Measurements from ENCODE around the gene GSE1. TPM values are rescaled to one million over a fixed set of nuclear protein-coding genes. Genes with fewer than 3 reads are reported as not detected.

GSE1 gene
- total RNA-seq, 1 donor from 2014 or later: 80.8 TPM

GRCh38 chr16:85583491-85584181 lies 29.5 kb upstream of the GSE1 start:
- no peak for DNase-seq (ENCODE audit: extremely low spot score in 2 of 2)
- H3K4me3 ChIP-seq: no peak overlapping the region
- H3K27ac ChIP-seq: peak overlapping the region; percentile 50
- no peaks in the 10 kb centered on the region for H3K27me3 ChIP-seq
- intact Hi-C loops (cut with DNase I): no loop called here
- TF ChIP-seq POLR2AphosphoS5 (IDR thresholded peaks at IDR 0.05; ENCODE audit: insufficient read depth in 1 of 2, low read depth in 1 of 2): no peak
- peaks cover 56% of the 10 kb centered on the region for H3K4me1 ChIP-seq
- H3K36me3 ChIP-seq: no peaks in the 10 kb centered on the region
- H3K9me3 ChIP-seq: no peaks in the 10 kb centered on the region

GRCh38 chr16:85584267-85584666 lies 28.9 kb upstream of the GSE1 start:
- Histone ChIP-seq H3K36me3 (no peaks in the 10 kb centered on the region), H3K27me3 (no peaks in the 10 kb centered on the region), H3K4me3 (no peak overlapping the region), H3K9me3 (no peaks in the 10 kb centered on the region), H3K27ac (no peak overlapping the region), H3K4me1 (peaks cover 50% of the 10 kb centered on the region)
- no peak for TF ChIP-seq POLR2A (IDR thresholded peaks at IDR 0.05)
- TF ChIP-seq, protein P1, sequence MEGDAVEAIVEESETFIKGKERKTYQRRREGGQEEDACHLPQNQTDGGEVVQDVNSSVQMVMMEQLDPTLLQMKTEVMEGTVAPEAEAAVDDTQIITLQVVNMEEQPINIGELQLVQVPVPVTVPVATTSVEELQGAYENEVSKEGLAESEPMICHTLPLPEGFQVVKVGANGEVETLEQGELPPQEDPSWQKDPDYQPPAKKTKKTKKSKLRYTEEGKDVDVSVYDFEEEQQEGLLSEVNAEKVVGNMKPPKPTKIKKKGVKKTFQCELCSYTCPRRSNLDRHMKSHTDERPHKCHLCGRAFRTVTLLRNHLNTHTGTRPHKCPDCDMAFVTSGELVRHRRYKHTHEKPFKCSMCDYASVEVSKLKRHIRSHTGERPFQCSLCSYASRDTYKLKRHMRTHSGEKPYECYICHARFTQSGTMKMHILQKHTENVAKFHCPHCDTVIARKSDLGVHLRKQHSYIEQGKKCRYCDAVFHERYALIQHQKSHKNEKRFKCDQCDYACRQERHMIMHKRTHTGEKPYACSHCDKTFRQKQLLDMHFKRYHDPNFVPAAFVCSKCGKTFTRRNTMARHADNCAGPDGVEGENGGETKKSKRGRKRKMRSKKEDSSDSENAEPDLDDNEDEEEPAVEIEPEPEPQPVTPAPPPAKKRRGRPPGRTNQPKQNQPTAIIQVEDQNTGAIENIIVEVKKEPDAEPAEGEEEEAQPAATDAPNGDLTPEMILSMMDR (IDR thresholded peaks at IDR 0.05): no peak
- no peak for TF ChIP-seq POLR2AphosphoS5 (IDR thresholded peaks at IDR 0.05; ENCODE audit: insufficient read depth in 1 of 2, low read depth in 1 of 2)
- DNase-seq (ENCODE audit: extremely low spot score in 2 of 2): no peak
- intact Hi-C loops (cut with DNase I): no loop called here

- DNase-seq (ENCODE audit: extremely low spot score in 2 of 2): no peak
- Histone ChIP-seq H3K27ac (no peak overlapping the region), H3K9me3 (no peaks in the 10 kb centered on the region), H3K27me3 (no peaks in the 10 kb centered on the region), H3K36me3 (no peaks in the 10 kb centered on the region), H3K4me1 (peaks cover 44% of the 10 kb centered on the region), H3K4me3 (no peak overlapping the region)
- intact Hi-C loops (cut with DNase I): no loop called here
- TF ChIP-seq, protein P1 (IDR thresholded peaks at IDR 0.05): no peak
- TF ChIP-seq POLR2A (IDR thresholded peaks at IDR 0.05) (no peak), POLR2AphosphoS5 (IDR thresholded peaks at IDR 0.05; ENCODE audit: insufficient read depth in 1 of 2, low read depth in 1 of 2) (no peak)
Measured at GRCh38 chr16:85584819-85585282, 28.3 kb upstream of the GSE1 start.

DNA sequence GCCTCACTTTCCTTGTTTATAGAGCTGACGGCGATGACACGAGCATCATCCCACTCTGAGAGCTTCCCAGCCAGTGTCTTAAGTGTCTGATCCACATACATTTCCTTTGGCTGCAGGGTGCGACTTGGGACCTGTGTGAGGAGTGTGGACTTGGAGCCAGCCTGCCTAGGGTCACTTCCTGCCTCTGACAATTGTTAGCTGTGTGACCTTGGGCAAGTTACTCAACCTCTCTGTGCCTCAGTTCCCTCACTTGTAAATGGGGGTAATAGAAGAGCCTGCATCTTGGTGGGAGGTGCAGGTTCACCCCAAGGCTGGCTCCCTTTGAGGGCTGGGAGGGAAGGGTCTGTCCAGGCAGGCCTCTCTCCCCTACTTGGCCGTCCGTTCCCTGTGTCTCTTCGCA lies 27.4 kb upstream of the GSE1 start:
- Histone ChIP-seq H3K4me3 (no peak overlapping the region), H3K4me1 (peaks cover 36% of the 10 kb centered on the region), H3K36me3 (no peaks in the 10 kb centered on the region), H3K9me3 (no peaks in the 10 kb centered on the region), H3K27me3 (no peaks in the 10 kb centered on the region), H3K27ac (no peak overlapping the region)
- intact Hi-C loops (cut with DNase I): no loop called here
- DNase-seq (ENCODE audit: extremely low spot score in 2 of 2): no peak
- TF ChIP-seq POLR2A (IDR thresholded peaks at IDR 0.05): no peak
- no peak for TF ChIP-seq POLR2AphosphoS5 (IDR thresholded peaks at IDR 0.05; ENCODE audit: insufficient read depth in 1 of 2, low read depth in 1 of 2)
- TF ChIP-seq, protein P1 (IDR thresholded peaks at IDR 0.05): no peak

DNA sequence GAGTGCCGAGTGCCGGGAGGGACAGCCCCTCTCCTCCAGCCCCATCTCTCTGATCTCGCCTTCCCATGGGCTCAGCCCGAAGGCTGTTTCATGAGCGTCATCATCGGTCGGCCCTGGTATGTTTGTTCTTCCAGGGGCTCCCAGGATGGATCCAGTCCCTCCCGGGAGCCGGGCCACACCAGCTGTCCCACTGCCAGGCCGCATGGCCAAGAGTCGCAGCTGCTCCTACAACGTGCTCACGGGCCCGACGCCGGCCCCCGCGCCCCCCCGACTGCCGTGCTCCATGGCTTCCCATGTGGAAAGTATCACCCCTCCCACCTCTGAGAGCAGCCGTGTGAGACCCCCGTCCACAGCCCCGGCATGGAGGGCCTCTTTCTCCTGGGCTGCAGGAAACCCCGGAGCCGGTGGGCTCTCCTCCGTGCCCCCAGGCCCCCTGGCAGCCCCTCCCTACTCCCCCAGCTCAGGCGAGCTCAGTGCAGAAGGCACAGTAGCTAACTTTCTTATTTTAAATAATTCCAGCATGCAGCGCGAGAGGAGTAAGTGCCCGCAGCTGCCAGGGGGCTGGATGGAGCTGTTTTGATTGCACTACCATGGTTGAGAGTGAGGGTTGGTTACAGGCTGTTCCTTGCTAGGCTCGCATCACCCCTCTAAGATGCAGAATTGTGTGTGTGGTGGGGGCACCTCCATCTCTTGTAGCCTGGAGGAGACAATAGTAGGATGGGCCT lies 26.6 kb upstream of the GSE1 start:
- Histone ChIP-seq H3K27ac (peak overlapping the region; percentile 10), H3K27me3 (no peaks in the 10 kb centered on the region), H3K4me3 (no peak overlapping the region), H3K4me1 (peaks cover 30% of the 10 kb centered on the region), H3K9me3 (no peaks in the 10 kb centered on the region), H3K36me3 (no peaks in the 10 kb centered on the region)
- no peak for TF ChIP-seq POLR2AphosphoS5 (IDR thresholded peaks at IDR 0.05; ENCODE audit: insufficient read depth in 1 of 2, low read depth in 1 of 2)
- no peak for TF ChIP-seq POLR2A (IDR thresholded peaks at IDR 0.05)
- TF ChIP-seq, protein P1 (IDR thresholded peaks at IDR 0.05): no peak
- intact Hi-C loops (cut with DNase I): no loop called here
- no peak for DNase-seq (ENCODE audit: extremely low spot score in 2 of 2)
